HG02970 (cell line): Measurements from ENCODE around the gene CYP27C1.
"Not testable (repeated sequence)": the region's sequence is repeated elsewhere in the genome, so short reads cannot be mapped to it uniquely, and the experiment has no call there.

Experiments
- ATAC-seq: cut with Tn5 transposase; IDR thresholded peaks from one replicate; pipeline ENCODE4 v1.9.1; 2021; ENCODE audit warnings: mild to moderate bottlenecking, moderate library complexity, moderate number of reproducible peaks; ENCODE audit not compliant: unreplicated experiment, low FRiP score

CYP27C1 gene

GRCh38 chr2:127225186-127225960 is 5.3 kb upstream of the CYP27C1 start:
- ATAC-seq, result no peak

DNA sequence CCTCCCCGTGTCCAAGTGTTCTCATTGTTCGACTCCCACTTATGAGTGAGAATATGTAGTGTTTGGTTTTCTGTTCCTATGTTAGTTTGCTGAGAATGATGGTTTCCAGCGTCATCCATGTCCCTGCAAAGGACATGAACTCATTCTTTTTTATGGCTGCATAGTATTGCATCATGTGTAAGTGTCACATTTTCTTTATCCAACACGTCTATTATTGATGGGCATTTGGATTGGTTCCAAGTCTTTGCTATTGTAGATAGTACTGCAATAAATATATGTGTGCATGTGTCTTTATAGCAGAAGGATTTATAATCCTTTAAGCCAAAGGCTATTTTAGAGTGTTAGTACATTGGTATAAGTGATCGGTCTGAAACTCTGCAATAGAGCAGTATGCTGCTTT is 4.0 kb upstream of the CYP27C1 start:
- ATAC-seq, result not testable (repeated sequence)

- no peak for ATAC-seq
These were observed 849 bp upstream of the CYP27C1 start for GRCh38 chr2:127220768-127221527.

DNA sequence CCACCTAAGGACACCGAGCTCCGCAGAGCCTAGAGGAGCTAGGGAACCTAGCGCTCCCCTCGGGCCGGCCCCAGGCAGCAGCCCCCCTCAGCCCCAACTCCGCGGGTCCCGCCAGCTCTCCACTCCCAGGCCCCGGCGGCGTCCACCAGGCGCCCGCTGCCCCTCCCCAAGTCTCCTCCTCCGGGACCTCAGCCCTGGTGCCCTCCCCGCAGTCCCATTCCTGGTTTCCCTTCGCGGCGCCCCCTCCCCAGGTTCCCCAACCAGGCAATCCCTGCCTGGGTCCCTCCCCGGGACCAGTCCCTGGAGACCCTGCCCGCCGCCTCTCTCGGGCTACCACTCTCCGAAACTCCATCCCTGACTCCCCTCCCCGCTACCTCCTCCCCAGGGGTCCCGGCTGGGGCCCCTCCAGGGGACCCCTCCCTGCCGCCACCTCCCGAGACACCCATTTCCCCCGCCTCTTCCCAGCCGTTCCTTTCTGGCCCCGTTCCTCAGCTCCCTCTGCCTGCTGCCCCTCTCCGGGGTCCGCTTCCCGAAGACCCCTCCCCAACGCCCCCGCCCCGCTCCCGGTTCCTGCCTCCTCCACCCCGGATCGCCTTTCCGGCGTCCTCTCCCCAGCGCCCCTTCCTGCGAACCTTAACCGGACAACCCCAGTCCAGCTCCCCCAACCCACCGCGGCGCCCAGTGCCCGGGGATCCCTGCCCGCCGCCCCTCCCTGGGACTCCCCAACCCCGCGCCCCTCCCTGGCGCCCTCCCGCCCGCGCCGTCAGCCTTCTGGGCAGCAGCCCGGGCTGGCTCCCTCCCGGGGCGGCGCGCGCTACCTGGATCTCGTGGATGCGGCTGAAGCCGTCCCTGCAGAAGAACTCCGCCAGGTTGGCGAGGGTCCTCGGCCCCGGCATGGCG is 678 bp downstream of the CYP27C1 start:
- no peak for ATAC-seq

GRCh38 chr2:127218812-127219170 is 1.3 kb downstream of the CYP27C1 start:
- no peak for ATAC-seq

- no peak for ATAC-seq
These were observed 2.4 kb downstream of the CYP27C1 start for GRCh38 chr2:127217470-127218325.

GRCh38 chr2:127216593-127216992 is 3.5 kb downstream of the CYP27C1 start:
- ATAC-seq, result no peak

- no peak for ATAC-seq
These were observed 4.0 kb downstream of the CYP27C1 start for GRCh38 chr2:127216095-127216494.

GRCh38 chr2:127214201-127214600 is 5.9 kb downstream of the CYP27C1 start:
- not testable (repeated sequence) for ATAC-seq

- ATAC-seq, result no peak
These were observed 11.8 kb downstream of the CYP27C1 start for GRCh38 chr2:127208313-127208712.

- no peak for ATAC-seq
These were observed 14.6 kb downstream of the CYP27C1 start for GRCh38 chr2:127205218-127206125.

- ATAC-seq, result no peak
These were observed 18.6 kb downstream of the CYP27C1 start for GRCh38 chr2:127201452-127201851.

DNA sequence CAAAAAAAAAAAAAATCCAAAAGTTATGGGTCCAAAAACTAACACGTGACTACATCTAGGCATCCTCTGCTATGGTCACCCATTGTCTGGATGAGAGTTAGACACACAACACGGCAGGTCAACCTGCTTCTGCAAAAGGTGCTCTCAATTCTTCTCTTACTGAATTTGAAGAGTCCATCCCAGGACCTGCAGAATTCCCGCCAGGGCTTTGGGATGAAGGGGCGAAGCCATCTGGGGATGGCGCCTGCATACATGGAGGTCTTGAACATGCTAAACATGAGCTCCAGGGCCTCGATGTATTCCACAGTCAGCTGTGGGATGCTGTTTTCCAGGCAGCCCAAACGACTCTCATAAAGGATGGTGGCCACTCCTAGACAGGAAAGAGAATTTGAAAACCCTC is 19.1 kb downstream of the CYP27C1 start:
- ATAC-seq, result no peak

DNA sequence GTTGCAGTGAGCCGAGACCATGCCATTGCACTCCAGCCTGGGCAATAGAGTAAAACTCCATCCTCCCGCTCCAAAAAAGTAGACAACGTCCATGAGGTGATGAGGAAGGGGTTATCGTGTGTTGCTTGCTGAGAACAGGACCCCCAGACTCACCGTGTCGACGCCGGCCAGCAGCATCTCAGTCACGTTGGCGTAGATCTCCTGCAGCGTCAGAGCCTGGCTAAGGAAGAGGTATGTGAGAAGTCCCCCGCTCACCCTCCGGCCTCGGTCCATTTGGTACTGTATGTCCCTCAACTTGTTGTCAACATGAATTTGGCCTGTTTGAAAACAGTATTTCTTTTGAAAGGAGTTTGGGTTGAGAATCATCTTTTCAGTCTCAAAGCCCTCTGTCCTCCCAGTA is 20.9 kb downstream of the CYP27C1 start:
- ATAC-seq, result no peak

DNA sequence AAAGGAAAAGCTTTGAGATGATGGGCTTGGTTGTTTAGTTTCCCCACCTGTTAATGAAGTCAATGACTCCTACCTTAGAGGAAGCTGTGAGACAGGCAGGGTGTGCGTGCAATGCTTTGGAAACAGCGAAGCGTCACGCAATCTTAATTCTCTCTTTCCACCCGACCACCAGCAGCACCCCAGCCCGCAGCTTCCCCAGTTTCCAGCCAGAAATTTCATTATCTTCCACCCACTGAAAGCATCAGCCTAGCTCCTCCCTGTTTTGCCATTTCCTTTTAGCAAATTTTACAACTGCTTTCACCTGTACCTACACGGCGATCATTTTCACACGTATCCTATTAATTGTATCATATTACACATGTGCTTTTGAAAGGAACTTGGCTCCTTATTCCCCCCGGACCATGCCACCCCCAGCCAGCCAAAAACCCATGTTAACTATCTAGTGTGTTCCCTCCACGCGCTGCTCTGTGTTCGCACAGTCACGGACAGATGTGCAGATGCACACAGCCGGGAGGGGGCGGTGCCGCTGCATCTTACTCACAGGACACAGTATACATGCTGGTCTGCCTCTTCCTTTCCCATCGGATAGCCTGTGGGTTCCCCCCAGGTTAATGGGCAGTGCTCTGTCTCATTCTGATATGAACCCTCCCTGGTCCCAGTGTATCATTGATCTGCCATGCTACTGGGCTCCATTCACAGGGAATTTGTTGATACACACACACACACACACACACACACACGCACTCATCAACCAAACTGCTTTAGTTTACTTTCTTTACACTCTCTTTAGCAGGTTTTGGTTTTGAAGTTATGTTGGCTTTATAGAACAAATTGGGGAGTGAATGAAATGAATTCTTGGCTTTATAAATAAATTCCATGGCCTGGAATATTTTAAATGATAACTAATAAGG is 22.4 kb downstream of the CYP27C1 start:
- ATAC-seq, result no peak

- no peak for ATAC-seq
These were observed 23.1 kb downstream of the CYP27C1 start for GRCh38 chr2:127196998-127197397.

GRCh38 chr2:127196549-127196948 is 23.6 kb downstream of the CYP27C1 start:
- no peak for ATAC-seq
